CD14-positive monocyte (primary cell): ENCODE results near the gene INPP1. TPM values are rescaled to one million over a fixed set of nuclear protein-coding genes. Genes with fewer than 3 reads are reported as not detected.
A peak's percentile ranks its signal among the peaks of the same experiment; 100 is the strongest.

Experiments used
- DNase-seq, 3 donors: peaks; one replicate each; pipeline ENCODE4 v3.0.0-alpha.2; 2011 to 2022
- H2AFZ ChIP-seq: 2 replicates; pipeline ENCODE4 v1.6.0; 2012; ENCODE audit warnings: mild to moderate bottlenecking, low read depth, low read length, inconsistent platforms; ENCODE audit not compliant: insufficient read depth, poor library complexity, severe bottlenecking
- H3K27ac ChIP-seq, 2 donors: 1 replicate in 1 of 2; 2 replicates in 1 of 2; pipeline ENCODE4 v1.5.1; 2012 to 2013; ENCODE audit warnings: low read length in 2 of 2, control low read depth in 1 of 2, inconsistent platforms in 1 of 2, low read depth in 1 of 2, mild to moderate bottlenecking in 1 of 2
- H3K27me3 ChIP-seq, 2 donors: one replicate each; pipeline versions ENCODE4 v1.6.0 to v1.6.1; 2011 to 2013; ENCODE audit warnings: low read length in 2 of 2; ENCODE audit not compliant: control insufficient read depth in 2 of 2, insufficient read depth in 2 of 2
- H3K36me3 ChIP-seq, 2 donors: replicated peaks in 1 of 2; 1 replicate in 1 of 2; 2 replicates in 1 of 2; pipeline versions ENCODE4 v1.5.1 to v1.6.1; 2012 to 2013; ENCODE audit warnings: low read length in 2 of 2, control low read depth in 1 of 2, inconsistent platforms in 1 of 2, mild to moderate bottlenecking in 1 of 2; ENCODE audit not compliant: insufficient read depth in 2 of 2, control insufficient read depth in 1 of 2
- H3K4me1 ChIP-seq, 2 donors: 1 replicate in 1 of 2; 2 replicates in 1 of 2; pipeline versions ENCODE4 v1.5.1 to v1.6.1; 2012 to 2013; ENCODE audit warnings: low read length in 2 of 2, control low read depth in 1 of 2, inconsistent platforms in 1 of 2, mild to moderate bottlenecking in 1 of 2, moderate library complexity in 1 of 2; ENCODE audit not compliant: insufficient read depth in 2 of 2, control insufficient read depth in 1 of 2
- H3K4me2 ChIP-seq: replicated peaks from 2 replicates; pipeline ENCODE3; 2012; ENCODE audit warnings: low read length, moderate library complexity, mild to moderate bottlenecking; ENCODE audit not compliant: poor library complexity, severe bottlenecking; ENCODE audit errors: extremely low read depth
- H3K4me3 ChIP-seq, 3 experiments: fragments of 200-600 bp in 1 of 3; sonication (generic) in 1 of 3; replicated peaks in 1 of 3; 1 replicate in 2 of 3; 2 replicates in 1 of 3; pipeline ENCODE4 v1.5.1; 2011 to 2013; ENCODE audit warnings: low read length in 3 of 3, mild to moderate bottlenecking in 3 of 3, control low read depth in 2 of 3, low read depth in 2 of 3, inconsistent platforms in 1 of 3, moderate library complexity in 1 of 3
- H3K79me2 ChIP-seq: 2 replicates; pipeline ENCODE4 v1.6.0; 2012; ENCODE audit warnings: mild to moderate bottlenecking, control low read depth, inconsistent platforms, low read length, moderate library complexity; ENCODE audit not compliant: insufficient read depth
- H3K9ac ChIP-seq: 2 replicates; pipeline ENCODE4 v1.6.0; 2017; ENCODE audit warnings: low read length, mild to moderate bottlenecking; ENCODE audit not compliant: insufficient read depth, poor library complexity, severe bottlenecking
- H3K9me3 ChIP-seq, 2 donors: replicated peaks in 1 of 2; 1 replicate in 1 of 2; 2 replicates in 1 of 2; pipeline versions ENCODE4 v1.5.1 to v1.6.1; 2012 to 2013; ENCODE audit warnings: low read length in 2 of 2, control low read depth in 1 of 2; ENCODE audit not compliant: control insufficient read depth in 1 of 2, insufficient read depth in 1 of 2
- H4K20me1 ChIP-seq: 2 replicates; pipeline ENCODE4 v1.6.0; 2012; ENCODE audit warnings: mild to moderate bottlenecking, low read length, control low read depth, moderate library complexity; ENCODE audit not compliant: insufficient read depth
- H3K27ac Mint-ChIP-seq, 7 donors: one replicate each; pipeline ENCODE4 v1.8.0; 2020; ENCODE audit warnings: mild to moderate bottlenecking in 7 of 7, mixed read lengths in 7 of 7, moderate library complexity in 6 of 7, inconsistent platforms in 2 of 7
- H3K27me3 Mint-ChIP-seq, 3 donors: one replicate each; pipeline ENCODE4 v1.8.0; 2021 to 2022; ENCODE audit warnings: low read depth in 3 of 3, mild to moderate bottlenecking in 3 of 3, mixed read lengths in 3 of 3, moderate library complexity in 3 of 3, inconsistent platforms in 1 of 3
- H3K36me3 Mint-ChIP-seq, 2 donors: one replicate each; pipeline ENCODE4 v1.8.0; 2020; ENCODE audit warnings: mixed read lengths in 2 of 2, inconsistent platforms in 1 of 2, mild to moderate bottlenecking in 1 of 2
- H3K4me1 Mint-ChIP-seq: one replicate; pipeline ENCODE4 v1.8.0; 2020; ENCODE audit warnings: mild to moderate bottlenecking, mixed read lengths
- H3K4me3 Mint-ChIP-seq, 2 donors: one replicate each; pipeline ENCODE4 v1.8.0; 2020; ENCODE audit warnings: mild to moderate bottlenecking in 2 of 2, mixed read lengths in 2 of 2, moderate library complexity in 1 of 2
- H3K9me3 Mint-ChIP-seq, 7 donors: one replicate each; pipeline ENCODE4 v1.8.0; 2020 to 2022; ENCODE audit warnings: mixed read lengths in 7 of 7, mild to moderate bottlenecking in 6 of 7, moderate library complexity in 6 of 7, inconsistent platforms in 2 of 7
- CTCF ChIP-seq: fragments of 200-600 bp; IDR thresholded peaks from one replicate; pipeline ENCODE4 v1.8.0; 2022; ENCODE audit warnings: antibody characterized with exemption, mild to moderate bottlenecking
- WGBS: methylation state at CpG from one replicate; pipeline ENCODE4 v1.1.5; 2013; ENCODE audit warnings: missing lambda C conversion rate; ENCODE audit not compliant: insufficient coverage; 5-methylcytosine and 5-hydroxymethylcytosine counted together
- intact Hi-C, 2 donors: fragments of 100-400 bp; cut with micrococcal nuclease; formaldehyde crosslinking; loops; one replicate each; pipeline versions ENCODE4 v1.15.0 to v1.15.1; 2023
- polyA plus RNA-seq, 3 donors: library from polyadenylated mRNA; depleted of rRNA in 1 of 3; unstranded in 2 of 3; stranded (reverse) in 1 of 3; fragments of 300-500 nt in 2 of 3; fragments of >200 nt in 1 of 3; fragmentation: Illumina TruSeq in 2 of 3; gene quantifications; 1 replicate in 2 of 3; 2 replicates in 1 of 3; pipeline ENCODE4 v1.2.3, GENCODE V29; 2012 to 2021

INPP1 gene
- polyA plus RNA-seq, 3 donors = 8.9 to 17.8 (median 13.3) TPM

GRCh38 chr2:190417045-190417842 is 73.9 kb downstream of the INPP1 start:
- H3K4me3 Mint-ChIP-seq = no peak overlapping the region
- H3K9ac ChIP-seq = no peak overlapping the region
- peaks cover 25 to 38% of the 10 kb centered on the region in 2 donors for H3K4me1 ChIP-seq
- no peak for TF ChIP-seq CTCF
- no peaks in the 10 kb centered on the region for H3K9me3 ChIP-seq
- H3K79me2 ChIP-seq = peaks cover 76% of the 10 kb centered on the region
- intact Hi-C loops = no loop called here
- no peak overlapping the region for H2AFZ ChIP-seq
- DNase-seq = no peak
- H3K4me1 Mint-ChIP-seq = peaks cover 44% of the 10 kb centered on the region
- H3K27me3 ChIP-seq = no peaks in the 10 kb centered on the region
- H3K36me3 ChIP-seq = no peaks in the 10 kb centered on the region
- peaks cover 12% of the 10 kb centered on the region for H4K20me1 ChIP-seq
- H3K27ac Mint-ChIP-seq = no peak overlapping the region
- no peaks in the 10 kb centered on the region for H3K27me3 Mint-ChIP-seq
- H3K4me3 ChIP-seq = no peak overlapping the region
- 100% methylated on average over 1 of the region's 9 CpGs for WGBS
- H3K27ac ChIP-seq = no peak overlapping the region
- no peak overlapping the region for H3K4me2 ChIP-seq
- H3K36me3 Mint-ChIP-seq = peaks cover 6 to 7% of the 10 kb centered on the region in 2 donors
- no peaks in the 10 kb centered on the region for H3K9me3 Mint-ChIP-seq

GRCh38 chr2:190418727-190419126 is 75.3 kb downstream of the INPP1 start:
- intact Hi-C loops = no loop called here
- Histone ChIP-seq H3K36me3 (no peaks in the 10 kb centered on the region), H3K4me3 (no peak overlapping the region), H3K79me2 (peaks cover 73% of the 10 kb centered on the region), H3K9ac (no peak overlapping the region), H3K4me1 (peaks cover 22 to 30% of the 10 kb centered on the region in 2 donors), H3K27me3 (no peaks in the 10 kb centered on the region), H4K20me1 (peaks cover 6% of the 10 kb centered on the region), H2AFZ (no peak overlapping the region), H3K9me3 (no peaks in the 10 kb centered on the region), H3K27ac (peak overlapping the region; percentile 40 to 46), H3K4me2 (no peak overlapping the region)
- Mint-ChIP-seq H3K36me3 (peaks cover 6% of the 10 kb centered on the region in 2 donors), H3K9me3 (no peaks in the 10 kb centered on the region), H3K27me3 (no peaks in the 10 kb centered on the region), H3K4me1 (peaks cover 35% of the 10 kb centered on the region), H3K27ac (peak overlapping the region in 6 of 7 donors; percentile 65 to 86 (median 79)), H3K4me3 (no peak overlapping the region)
- peak in 2 of 3 donors; percentile 21 to 40 for DNase-seq
- 29% methylated on average over 1 of the region's 1 CpG for WGBS
- TF ChIP-seq CTCF = no peak
